Vagina (tissue), 2 donors: ENCODE results near the gene NRXN3.

Experiments
- CTCF ChIP-seq, 3 experiments: fragments of 450-650 bp in 2 of 3; fragments of 200-600 bp in 1 of 3; sonication (generic) in 1 of 3; IDR thresholded peaks; one replicate each; pipeline ENCODE4 v1.5.1; 2017 to 2019; ENCODE audit warnings: antibody characterized with exemption in 3 of 3, mild to moderate bottlenecking in 2 of 3, moderate library complexity in 2 of 3
- POLR2A ChIP-seq, 2 donors: fragments of 450-650 bp; IDR thresholded peaks; one replicate each; pipeline ENCODE4 v1.6.1; 2017; ENCODE audit warnings: antibody characterized with exemption in 2 of 2, mild to moderate bottlenecking in 2 of 2, moderate library complexity in 2 of 2

- TF ChIP-seq POLR2A (IDR thresholded peaks at IDR 0.05) (no peak), CTCF (IDR thresholded peaks at IDR 0.05) (no peak)
Observed at GRCh38 chr14:79855789-79856188, 1685.6 kb downstream of the NRXN3 start.
